ENCODE measurements around the gene YPEL5. TPM values are rescaled to one million over a fixed set of nuclear protein-coding genes. Genes with fewer than 3 reads are reported as not detected.

The YPEL5 gene
- total and polyA plus RNA-seq, 10 of the 15 experiments (the other 5 are each of a cell fraction or from before 2014, with no cell fraction given) = 18.8 to 47.3 (median 21.7) TPM

GRCh38 chr2:30105556-30105955 lies 41.3 kb upstream of the YPEL5 start (continued):
- TF ChIP-seq CUX1 (IDR thresholded peaks at IDR 0.05; ENCODE audit: insufficient replicate concordance, low read depth, low read length) (no peak), SREBF1 (IDR thresholded peaks at IDR 0.05; ENCODE audit: low read length) (no peak), BCLAF1 (IDR thresholded peaks at IDR 0.05) (no peak), MAX (IDR thresholded peaks at IDR 0.05; ENCODE audit: low read depth, low read length) (no peak), BRCA1 (IDR thresholded peaks at IDR 0.05; ENCODE audit: low read depth, low read length) (no peak), SIX5 (IDR thresholded peaks at IDR 0.05; ENCODE audit: low read depth, low read length, severe bottlenecking) (no peak)

All from GM12878 (cell line).